Neural cell (in vitro differentiated cells): ENCODE results near the gene CEMIP2. TPM values are rescaled to one million over a fixed set of nuclear protein-coding genes. Genes with fewer than 3 reads are reported as not detected.

Source experiments
- H2AFZ ChIP-seq: fragments of 200-600, 300-800 bp; sonication (generic), shearing (Covaris generic); 2 replicates; pipeline ENCODE4 v1.6.0; 2014; ENCODE audit warnings: low read depth, mild to moderate bottlenecking, antibody characterized with exemption, low read length, moderate library complexity
- H3F3A ChIP-seq: fragments of 200-600 bp; shearing (Covaris generic); 2 replicates; pipeline ENCODE4 v1.6.1; 2016; ENCODE audit warnings: mild to moderate bottlenecking, moderate library complexity, mixed read lengths, antibody characterized with exemption, low read length; ENCODE audit not compliant: insufficient read depth, poor library complexity, severe bottlenecking
- H3K27ac ChIP-seq: fragments of 200-600, 300-800 bp; sonication (generic), shearing (Covaris generic); 2 replicates; pipeline ENCODE4 v1.5.1; 2014; ENCODE audit warnings: mild to moderate bottlenecking, low read length, moderate library complexity
- H3K27me3 ChIP-seq: fragments of 300-800, 200-600 bp; sonication (generic), shearing (Covaris generic); 2 replicates; pipeline ENCODE4 v1.6.0; 2014; ENCODE audit warnings: mild to moderate bottlenecking, low read depth, low read length, moderate library complexity; ENCODE audit not compliant: insufficient read depth
- H3K36me3 ChIP-seq: fragments of 300-800, 200-600 bp; sonication (generic), shearing (Covaris generic); 2 replicates; pipeline ENCODE4 v1.5.1; 2014; ENCODE audit warnings: mild to moderate bottlenecking, antibody characterized with exemption, low read length, moderate library complexity; ENCODE audit not compliant: insufficient read depth
- H3K4me2 ChIP-seq: fragments of 300-800, 200-600 bp; sonication (generic), shearing (Covaris generic); 2 replicates; pipeline ENCODE4 v1.6.0; 2014; ENCODE audit warnings: mild to moderate bottlenecking, low read length
- H3K4me3 ChIP-seq: fragments of 300-800, 200-600 bp; sonication (generic), shearing (Covaris generic); 2 replicates; pipeline ENCODE4 v1.5.1; 2014; ENCODE audit warnings: mild to moderate bottlenecking, low read length, moderate library complexity
- H3K79me2 ChIP-seq: fragments of 200-600 bp; shearing (Covaris generic); replicated peaks from 2 replicates; pipeline ENCODE4 v1.6.0; 2014; ENCODE audit warnings: mild to moderate bottlenecking, low read length, moderate library complexity; ENCODE audit not compliant: insufficient read depth
- H3K9ac ChIP-seq: fragments of 300-800, 200-600 bp; sonication (generic), shearing (Covaris generic); 2 replicates; pipeline ENCODE4 v1.6.1; 2016; ENCODE audit warnings: mild to moderate bottlenecking, low read length, mixed read lengths
- H3K9me2 ChIP-seq: fragments of 200-600 bp; shearing (Covaris generic); 2 replicates; pipeline ENCODE4 v1.6.1; 2016; ENCODE audit warnings: mild to moderate bottlenecking, low read length, mixed read lengths; ENCODE audit not compliant: insufficient read depth
- H3K9me3 ChIP-seq: fragments of 200-600, 300-800 bp; sonication (generic), shearing (Covaris generic); 2 replicates; pipeline ENCODE4 v1.6.1; 2016; ENCODE audit warnings: mild to moderate bottlenecking, mixed run types, low read length, moderate library complexity, mixed read lengths
- H4K20me1 ChIP-seq: fragments of 200-600 bp; shearing (Covaris generic); 2 replicates; pipeline ENCODE4 v1.6.1; 2016; ENCODE audit warnings: mild to moderate bottlenecking, mixed run types; ENCODE audit not compliant: insufficient read depth
- EP300 ChIP-seq: fragments of 450-650 bp; conservative IDR thresholded peaks from 2 replicates; pipeline ENCODE4 v1.6.1; 2014; ENCODE audit warnings: antibody characterized with exemption, mild to moderate bottlenecking, moderate library complexity; ENCODE audit not compliant: poor library complexity, severe bottlenecking
- EZH2 ChIP-seq: fragments of 200-600, 300-800 bp; shearing (Covaris generic), sonication (generic); IDR thresholded peaks from 2 replicates; pipeline ENCODE4 v1.6.1; 2014; ENCODE audit warnings: antibody characterized with exemption, low read length, borderline replicate concordance, mild to moderate bottlenecking; ENCODE audit not compliant: insufficient read depth, poor library complexity, severe bottlenecking
- MXI1 ChIP-seq: fragments of 450-650 bp; conservative IDR thresholded peaks from 2 replicates; pipeline ENCODE4 v1.6.1; 2014; ENCODE audit warnings: antibody characterized with exemption, mild to moderate bottlenecking; ENCODE audit not compliant: poor library complexity, severe bottlenecking
- POLR2AphosphoS5 ChIP-seq: IDR thresholded peaks from 2 replicates; pipeline ENCODE4 v1.6.1; 2012
- RAD21 ChIP-seq: fragments of 450-650 bp; conservative IDR thresholded peaks from 2 replicates; pipeline ENCODE4 v1.6.1; 2014; ENCODE audit warnings: antibody characterized with exemption, mild to moderate bottlenecking, moderate library complexity
- REST ChIP-seq: IDR thresholded peaks from 2 replicates; pipeline ENCODE4 v1.6.1; 2012; ENCODE audit warnings: borderline replicate concordance
- SMC3 ChIP-seq: fragments of 450-650 bp; conservative IDR thresholded peaks from 2 replicates; pipeline ENCODE4 v1.6.1; 2014; ENCODE audit warnings: antibody characterized with exemption, mild to moderate bottlenecking, moderate library complexity; ENCODE audit not compliant: poor library complexity
- TAF1 ChIP-seq: IDR thresholded peaks from 2 replicates; pipeline ENCODE4 v1.6.1; 2012; ENCODE audit warnings: low read depth
- polyA plus RNA-seq: library from polyadenylated mRNA; depleted of rRNA; stranded (reverse); fragments of >200 nt; gene quantifications from 2 replicates; pipeline ENCODE4 v1.2.3, GENCODE V29; 2014
- TF ChIP-seq, protein P1 (sequence below): fragments of 450-650 bp; IDR thresholded peaks from 2 replicates; pipeline ENCODE4 v1.5.1; 2014; ENCODE audit warnings: antibody characterized with exemption, mild to moderate bottlenecking, moderate library complexity; ENCODE audit not compliant: poor library complexity, severe bottlenecking

Gene CEMIP2
- polyA plus RNA-seq, 1 donor from 2014 or later = 11.3 TPM

- Histone ChIP-seq H3K27ac (no peak overlapping the region), H3K36me3 (no peaks in the 10 kb centered on the region), H3K9me2 (no peaks in the 10 kb centered on the region), H2AFZ (no peak overlapping the region), H3K4me2 (no peak overlapping the region), H3F3A (no peaks in the 10 kb centered on the region), H3K9me3 (no peaks in the 10 kb centered on the region), H3K4me3 (no peak overlapping the region), H3K9ac (no peak overlapping the region), H3K27me3 (no peaks in the 10 kb centered on the region), H3K79me2 (no peaks in the 10 kb centered on the region), H4K20me1 (no peaks in the 10 kb centered on the region)
- TF ChIP-seq RAD21 (no peak), EZH2 (no peak), MXI1 (no peak), REST (no peak), EP300 (no peak), TAF1 (no peak), SMC3 (no peak), POLR2AphosphoS5 (no peak)
- TF ChIP-seq, protein P1, sequence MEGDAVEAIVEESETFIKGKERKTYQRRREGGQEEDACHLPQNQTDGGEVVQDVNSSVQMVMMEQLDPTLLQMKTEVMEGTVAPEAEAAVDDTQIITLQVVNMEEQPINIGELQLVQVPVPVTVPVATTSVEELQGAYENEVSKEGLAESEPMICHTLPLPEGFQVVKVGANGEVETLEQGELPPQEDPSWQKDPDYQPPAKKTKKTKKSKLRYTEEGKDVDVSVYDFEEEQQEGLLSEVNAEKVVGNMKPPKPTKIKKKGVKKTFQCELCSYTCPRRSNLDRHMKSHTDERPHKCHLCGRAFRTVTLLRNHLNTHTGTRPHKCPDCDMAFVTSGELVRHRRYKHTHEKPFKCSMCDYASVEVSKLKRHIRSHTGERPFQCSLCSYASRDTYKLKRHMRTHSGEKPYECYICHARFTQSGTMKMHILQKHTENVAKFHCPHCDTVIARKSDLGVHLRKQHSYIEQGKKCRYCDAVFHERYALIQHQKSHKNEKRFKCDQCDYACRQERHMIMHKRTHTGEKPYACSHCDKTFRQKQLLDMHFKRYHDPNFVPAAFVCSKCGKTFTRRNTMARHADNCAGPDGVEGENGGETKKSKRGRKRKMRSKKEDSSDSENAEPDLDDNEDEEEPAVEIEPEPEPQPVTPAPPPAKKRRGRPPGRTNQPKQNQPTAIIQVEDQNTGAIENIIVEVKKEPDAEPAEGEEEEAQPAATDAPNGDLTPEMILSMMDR = no peak
These were observed 111.8 kb downstream of the CEMIP2 start for GRCh38 chr9:71656496-71656895.

DNA sequence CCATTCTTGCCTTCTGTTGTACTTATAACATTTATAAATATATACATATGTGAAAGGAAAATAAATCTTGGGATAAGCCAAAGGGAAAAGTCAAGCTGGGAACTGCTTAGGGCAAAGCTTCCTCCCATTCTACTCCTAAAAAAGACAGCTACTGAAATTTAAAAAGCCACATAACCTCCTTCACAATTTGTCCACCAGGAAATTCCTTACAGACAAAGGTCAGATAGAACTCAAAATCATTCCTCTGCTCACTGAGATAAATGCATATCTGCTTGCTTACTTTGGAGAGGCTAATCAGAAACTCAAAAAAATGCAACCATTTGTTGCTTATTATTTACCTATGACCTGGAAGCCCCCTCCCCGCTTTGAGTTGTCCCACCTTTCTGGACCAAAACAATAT, 112.5 kb downstream of the CEMIP2 start:
- Histone ChIP-seq H3K4me3 (no peak overlapping the region), H3K9ac (no peak overlapping the region), H3F3A (no peaks in the 10 kb centered on the region), H4K20me1 (no peaks in the 10 kb centered on the region), H3K9me2 (no peaks in the 10 kb centered on the region), H3K9me3 (no peaks in the 10 kb centered on the region), H2AFZ (no peak overlapping the region), H3K27ac (no peak overlapping the region), H3K27me3 (no peaks in the 10 kb centered on the region), H3K79me2 (no peaks in the 10 kb centered on the region), H3K4me2 (no peak overlapping the region), H3K36me3 (no peaks in the 10 kb centered on the region)
- no peak for TF ChIP-seq EZH2
- TF ChIP-seq, protein P1 = no peak
- TF ChIP-seq TAF1 = no peak
- TF ChIP-seq REST = no peak
- no peak for TF ChIP-seq SMC3
- TF ChIP-seq RAD21 = no peak
- no peak for TF ChIP-seq POLR2AphosphoS5
- no peak for TF ChIP-seq EP300
- TF ChIP-seq MXI1 = no peak
